Stimulated activated CD8-positive, alpha-beta memory T cell treated with anti-CD3 and anti-CD28 coated beads, Interleukin-12 subunit alpha, Interleukin-12 subunit beta, amount 100 ng/mL, for 1 hour (primary cell): Measurements from ENCODE around the gene OR7G1.

Experiments used
- DNase-seq: peaks from one replicate; pipeline ENCODE4 v3.0.0-alpha.2; 2020; ENCODE audit warnings: low read depth

Gene OR7G1

GRCh38 chr19:9115307-9115813 lies at the start of gene OR7G1:
TSS of gene OR7G1 (minus strand) at chr19:9115763. CDS start at chr19:9115763, 0 bp downstream.
- DNase-seq = no peak

- no peak for DNase-seq
Observed at GRCh38 chr19:9165261-9165660, 49.7 kb upstream of the OR7G1 start.

GRCh38 chr19:9161427-9161826 lies 45.9 kb upstream of the OR7G1 start:
- no peak for DNase-seq

GRCh38 chr19:9159891-9160290 lies 44.3 kb upstream of the OR7G1 start:
- DNase-seq = no peak

GRCh38 chr19:9156304-9156703 lies 40.7 kb upstream of the OR7G1 start:
- DNase-seq = no peak

- DNase-seq = no peak
Observed at GRCh38 chr19:9155591-9155990, 40.0 kb upstream of the OR7G1 start.

GRCh38 chr19:9151367-9151766 lies 35.8 kb upstream of the OR7G1 start:
- peak; percentile 8 for DNase-seq

GRCh38 chr19:9150650-9151049 lies 35.1 kb upstream of the OR7G1 start:
- no peak for DNase-seq

- DNase-seq = no peak
Observed at GRCh38 chr19:9149997-9150396, 34.4 kb upstream of the OR7G1 start.

GRCh38 chr19:9148697-9149096 lies 33.1 kb upstream of the OR7G1 start:
- DNase-seq = no peak

- DNase-seq = no peak
Observed at GRCh38 chr19:9146882-9147281, 31.3 kb upstream of the OR7G1 start.

GRCh38 chr19:9144920-9145319 lies 29.4 kb upstream of the OR7G1 start:
- no peak for DNase-seq

- peak; percentile 82 for DNase-seq
Observed at GRCh38 chr19:9140159-9140874, 24.8 kb upstream of the OR7G1 start, which contains the start of gene ZNF317. TSS of gene ZNF317 (plus strand) at chr19:9140397. CDS start at chr19:9156017, 15,620 bp downstream.

- no peak for DNase-seq
Observed at GRCh38 chr19:9139609-9140158, 24.1 kb upstream of the OR7G1 start.

GRCh38 chr19:9132422-9132821 lies 16.9 kb upstream of the OR7G1 start:
- no peak for DNase-seq

- DNase-seq = no peak
Observed at GRCh38 chr19:9130965-9131364, 15.4 kb upstream of the OR7G1 start.

GRCh38 chr19:9128171-9128570 lies 12.6 kb upstream of the OR7G1 start:
- no peak for DNase-seq

- DNase-seq = no peak
Observed at GRCh38 chr19:9126900-9127405, 11.4 kb upstream of the OR7G1 start, which contains the start of gene OR7G3. TSS of gene OR7G3 (minus strand) at chr19:9126950. CDS start at chr19:9126950, 0 bp downstream.

- no peak for DNase-seq
Observed at GRCh38 chr19:9116547-9116946, 984 bp upstream of the OR7G1 start.

GRCh38 chr19:9109959-9110358 lies 5.6 kb downstream of the OR7G1 start:
- DNase-seq = no peak

- no peak for DNase-seq
Observed at GRCh38 chr19:9107375-9107774, 8.2 kb downstream of the OR7G1 start, which contains the start of gene OR7G2. TSS of gene OR7G2 (minus strand) at chr19:9107475. CDS start at chr19:9103243, 4,232 bp downstream.

GRCh38 chr19:9086761-9087160 lies 28.8 kb downstream of the OR7G1 start, which contains the start of gene OR1M1:
TSS of gene OR1M1 (plus strand) at chr19:9087061. CDS start at chr19:9093245, 6,184 bp downstream.
- no peak for DNase-seq

- DNase-seq = no peak
Observed at GRCh38 chr19:9078651-9079050, 36.9 kb downstream of the OR7G1 start.
